ENCODE measurements around the gene PDGFD. TPM values are rescaled to one million over a fixed set of nuclear protein-coding genes. Genes with fewer than 3 reads are reported as not detected.

The PDGFD gene
- total RNA-seq, 3 donors from 2014 or later (not counting 1 experiment from before 2014, with no cell fraction given), result 23.2 to 41.2 (median 33.1) TPM

DNA sequence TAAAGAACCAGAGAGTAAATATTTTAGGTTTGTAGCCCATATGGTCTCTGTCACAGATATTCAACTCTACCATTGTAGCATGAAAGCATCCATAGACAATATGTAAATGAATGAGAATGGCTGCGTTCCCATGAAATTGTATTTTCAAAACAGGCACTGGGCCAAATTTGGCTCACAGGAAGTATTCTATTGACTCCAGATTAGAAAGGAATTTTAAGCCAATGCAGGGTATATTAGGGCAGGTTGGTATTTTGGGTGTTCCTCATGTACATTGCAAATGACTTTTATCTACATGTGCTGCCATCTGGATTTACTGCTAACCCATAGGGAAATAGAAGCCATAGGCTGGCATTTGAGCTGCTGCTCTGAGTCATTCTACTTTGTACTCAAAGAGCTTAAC is 35.1 kb upstream of the PDGFD start:
- Mint-ChIP-seq H3K27ac (no peak overlapping the region), H3K4me3 (no peak overlapping the region), H3K36me3 (no peaks in the 10 kb centered on the region), H3K27me3 (ENCODE audit: low read depth in 2 of 2) (peaks cover 0 to 7% of the 10 kb centered on the region in 2 donors), H3K9me3 (no peaks in the 10 kb centered on the region), H3K4me1 (no peaks in the 10 kb centered on the region)
- H3K36me3 ChIP-seq (ENCODE audit: control insufficient read depth, insufficient read depth, low read length), result no peaks in the 10 kb centered on the region
- no peaks in the 10 kb centered on the region for H3K27me3 ChIP-seq (ENCODE audit: control insufficient read depth, insufficient read depth, low read length)
- ATAC-seq, result no peak
- H3K4me1 ChIP-seq (ENCODE audit: control insufficient read depth, insufficient read depth, low read length), result no peaks in the 10 kb centered on the region
- no peak for DNase-seq
- WGBS (ENCODE audit: insufficient coverage), result 90% methylated on average over 1 of the region's 1 CpG
- intact Hi-C loops (cut with micrococcal nuclease), result no loop called here
- no peaks in the 10 kb centered on the region for H3K9me3 ChIP-seq (ENCODE audit: control insufficient read depth, insufficient read depth, low read length)
- H3K27ac ChIP-seq (ENCODE audit: low read length), result no peak overlapping the region
- H3K4me3 ChIP-seq (ENCODE audit: low read length), result no peak overlapping the region
- no peak for TF ChIP-seq CTCF (IDR thresholded peaks at IDR 0.05)

DNA sequence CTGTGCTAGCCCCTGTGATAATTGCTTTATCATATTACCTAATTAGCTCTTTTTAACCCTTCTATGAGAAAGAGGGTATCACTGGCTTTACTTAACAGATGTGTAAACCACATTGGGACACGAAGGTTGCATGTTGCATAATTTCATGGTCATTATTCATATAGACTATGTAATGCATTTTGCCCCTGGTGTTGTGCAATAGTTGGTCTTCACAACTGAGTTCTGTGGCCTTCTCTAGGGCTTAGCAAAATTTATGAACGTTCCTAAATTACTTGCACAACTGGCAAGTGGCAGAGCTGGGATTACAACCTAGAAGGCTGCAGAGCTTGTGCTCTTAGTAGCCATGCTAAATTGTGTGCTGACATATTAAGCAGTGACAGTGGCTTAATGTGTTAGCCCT is 34.6 kb upstream of the PDGFD start:
- H3K27ac ChIP-seq (ENCODE audit: low read length), result no peak overlapping the region
- no peak overlapping the region for H3K27ac Mint-ChIP-seq
- no peaks in the 10 kb centered on the region for H3K36me3 Mint-ChIP-seq
- no peaks in the 10 kb centered on the region for H3K9me3 Mint-ChIP-seq
- TF ChIP-seq CTCF (IDR thresholded peaks at IDR 0.05), result no peak
- intact Hi-C loops (cut with micrococcal nuclease), result no loop called here
- no peak overlapping the region for H3K4me3 ChIP-seq (ENCODE audit: low read length)
- H3K4me1 Mint-ChIP-seq, result no peaks in the 10 kb centered on the region
- H3K27me3 ChIP-seq (ENCODE audit: control insufficient read depth, insufficient read depth, low read length), result no peaks in the 10 kb centered on the region
- no peaks in the 10 kb centered on the region for H3K4me1 ChIP-seq (ENCODE audit: control insufficient read depth, insufficient read depth, low read length)
- WGBS (ENCODE audit: insufficient coverage), result 59% methylated on average over 1 of the region's 2 CpGs
- H3K9me3 ChIP-seq (ENCODE audit: control insufficient read depth, insufficient read depth, low read length), result no peaks in the 10 kb centered on the region
- H3K4me3 Mint-ChIP-seq, result no peak overlapping the region
- no peak for DNase-seq
- H3K36me3 ChIP-seq (ENCODE audit: control insufficient read depth, insufficient read depth, low read length), result no peaks in the 10 kb centered on the region
- peaks cover 0 to 7% of the 10 kb centered on the region in 2 donors for H3K27me3 Mint-ChIP-seq (ENCODE audit: low read depth in 2 of 2)
- no peak for ATAC-seq

GRCh38 chr11:104191124-104191523 is 27.2 kb upstream of the PDGFD start:
- H3K4me1 ChIP-seq (ENCODE audit: control insufficient read depth, insufficient read depth, low read length), result no peaks in the 10 kb centered on the region
- intact Hi-C loops (cut with micrococcal nuclease), result no loop called here
- TF ChIP-seq CTCF (IDR thresholded peaks at IDR 0.05), result no peak
- Mint-ChIP-seq H3K27me3 (ENCODE audit: low read depth in 2 of 2) (peaks cover 3 to 7% of the 10 kb centered on the region in 2 donors), H3K27ac (no peak overlapping the region), H3K36me3 (no peaks in the 10 kb centered on the region), H3K4me1 (no peaks in the 10 kb centered on the region), H3K9me3 (no peaks in the 10 kb centered on the region), H3K4me3 (no peak overlapping the region)
- H3K27ac ChIP-seq (ENCODE audit: low read length), result no peak overlapping the region
- H3K9me3 ChIP-seq (ENCODE audit: control insufficient read depth, insufficient read depth, low read length), result no peaks in the 10 kb centered on the region
- WGBS (ENCODE audit: insufficient coverage), result 100% methylated on average over 3 of the region's 3 CpGs
- peaks cover 2% of the 10 kb centered on the region for H3K27me3 ChIP-seq (ENCODE audit: control insufficient read depth, insufficient read depth, low read length)
- DNase-seq, result no peak
- H3K36me3 ChIP-seq (ENCODE audit: control insufficient read depth, insufficient read depth, low read length), result no peaks in the 10 kb centered on the region
- H3K4me3 ChIP-seq (ENCODE audit: low read length), result no peak overlapping the region
- ATAC-seq, result no peak

GRCh38 chr11:104183593-104183992 is 19.6 kb upstream of the PDGFD start:
- ATAC-seq (no peak), DNase-seq (no peak)
- H3K36me3 Mint-ChIP-seq, result no peaks in the 10 kb centered on the region
- H3K4me1 ChIP-seq (ENCODE audit: control insufficient read depth, insufficient read depth, low read length), result no peaks in the 10 kb centered on the region
- H3K4me3 Mint-ChIP-seq, result no peak overlapping the region
- no peaks in the 10 kb centered on the region for H3K36me3 ChIP-seq (ENCODE audit: control insufficient read depth, insufficient read depth, low read length)
- H3K9me3 ChIP-seq (ENCODE audit: control insufficient read depth, insufficient read depth, low read length), result no peaks in the 10 kb centered on the region
- H3K4me1 Mint-ChIP-seq, result no peaks in the 10 kb centered on the region
- intact Hi-C loops (cut with micrococcal nuclease), result no loop called here
- TF ChIP-seq CTCF (IDR thresholded peaks at IDR 0.05), result no peak
- H3K27me3 Mint-ChIP-seq (ENCODE audit: low read depth in 2 of 2), result peaks cover 23 to 38% of the 10 kb centered on the region in 2 donors
- H3K27ac Mint-ChIP-seq, result no peak overlapping the region
- no peaks in the 10 kb centered on the region for H3K9me3 Mint-ChIP-seq
- peaks cover 2% of the 10 kb centered on the region for H3K27me3 ChIP-seq (ENCODE audit: control insufficient read depth, insufficient read depth, low read length)
- no peak overlapping the region for H3K27ac ChIP-seq (ENCODE audit: low read length)
- H3K4me3 ChIP-seq (ENCODE audit: low read length), result no peak overlapping the region

Data from natural killer cell (primary cell).